ENCODE measurements around the gene SNAPC1. TPM values are rescaled to one million over a fixed set of nuclear protein-coding genes. Genes with fewer than 3 reads are reported as not detected.

The SNAPC1 gene
- total and polyA plus RNA-seq, 10 of the 15 experiments (the other 5 are each of a cell fraction or from before 2014, with no cell fraction given), result 4.5 to 12.0 (median 7.4) TPM

DNA sequence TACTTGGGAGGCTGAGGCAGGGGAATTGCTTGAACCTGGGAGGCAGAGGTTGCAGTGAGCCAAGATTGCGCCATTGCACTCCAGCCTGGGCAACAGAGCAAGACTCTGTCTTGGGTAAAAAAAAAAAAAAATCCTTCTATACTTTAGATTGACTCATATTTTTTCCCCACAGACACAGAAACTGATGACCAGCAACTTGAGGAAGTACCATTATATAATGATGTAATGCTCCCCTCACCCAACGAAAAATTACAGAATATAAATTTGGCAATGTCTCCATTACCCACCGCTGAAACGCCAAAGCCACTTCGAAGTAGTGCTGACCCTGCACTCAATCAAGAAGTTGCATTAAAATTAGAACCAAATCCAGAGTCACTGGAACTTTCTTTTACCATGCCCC, 24.3 kb upstream of the SNAPC1 start:
- intact Hi-C loops (cut with micrococcal nuclease; ENCODE audit: unreplicated experiment), result no loop called here
- TF ChIP-seq YY1 (IDR thresholded peaks at IDR 0.05; ENCODE audit: low read depth, low read length) (no peak), LARP7 (IDR thresholded peaks at IDR 0.05) (no peak), ATF7 (IDR thresholded peaks at IDR 0.05; ENCODE audit: low read depth) (peak; percentile 78), RFX5 (IDR thresholded peaks at IDR 0.05; ENCODE audit: low read depth, low read length) (peak; percentile 59; the same call in 1 of the 2 replicates)
- TF ChIP-seq, protein P1, sequence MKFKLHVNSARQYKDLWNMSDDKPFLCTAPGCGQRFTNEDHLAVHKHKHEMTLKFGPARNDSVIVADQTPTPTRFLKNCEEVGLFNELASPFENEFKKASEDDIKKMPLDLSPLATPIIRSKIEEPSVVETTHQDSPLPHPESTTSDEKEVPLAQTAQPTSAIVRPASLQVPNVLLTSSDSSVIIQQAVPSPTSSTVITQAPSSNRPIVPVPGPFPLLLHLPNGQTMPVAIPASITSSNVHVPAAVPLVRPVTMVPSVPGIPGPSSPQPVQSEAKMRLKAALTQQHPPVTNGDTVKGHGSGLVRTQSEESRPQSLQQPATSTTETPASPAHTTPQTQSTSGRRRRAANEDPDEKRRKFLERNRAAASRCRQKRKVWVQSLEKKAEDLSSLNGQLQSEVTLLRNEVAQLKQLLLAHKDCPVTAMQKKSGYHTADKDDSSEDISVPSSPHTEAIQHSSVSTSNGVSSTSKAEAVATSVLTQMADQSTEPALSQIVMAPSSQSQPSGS (IDR thresholded peaks at IDR 0.05; ENCODE audit: low read length), result peak; percentile 49; the same call in 1 of the 2 replicates

DNA sequence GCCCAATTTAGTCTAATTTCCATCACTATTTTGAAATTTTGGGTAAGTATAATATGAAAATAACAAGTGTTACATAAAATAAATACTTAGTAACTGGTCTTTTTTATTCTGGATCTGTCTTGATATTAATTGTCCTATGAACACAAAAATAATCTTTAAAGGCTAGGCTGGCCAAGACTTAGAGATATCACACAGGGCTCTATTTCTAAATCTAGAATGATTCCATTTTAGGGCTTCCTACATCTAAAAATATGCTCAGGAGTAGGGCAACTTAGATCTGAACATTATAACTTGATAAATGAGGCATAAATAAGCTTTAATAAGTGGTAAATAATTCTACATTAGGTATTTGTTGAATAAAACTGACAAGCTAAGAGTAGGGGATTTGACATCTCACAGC, 23.1 kb upstream of the SNAPC1 start:
- no peaks in the 10 kb centered on the region for H3K4me1 ChIP-seq (ENCODE audit: control insufficient read depth, insufficient read depth, low read length)
- TSS peak; percentile 22 for BruUV-seq (replicated peaks)
- CTCF ChIA-PET, result interaction anchor here (0.8 to 2.0 kb wide), 7 partner anchors 9 to 264 kb away, joined by 3 to 13 read pairs (median 3); no protein-coding TSS in a partner anchor
- no peaks in the 10 kb centered on the region for H3K27me3 ChIP-seq (replicated peaks in 1 of 2; ENCODE audit: control insufficient read depth in 2 of 2, insufficient read depth in 2 of 2, low read length in 1 of 2)
- H3K27ac ChIP-seq (ENCODE audit: control insufficient read depth, insufficient read depth), result no peak overlapping the region
- intact Hi-C loops (cut with micrococcal nuclease; ENCODE audit: unreplicated experiment) (no loop called here), in situ Hi-C loops (cut with MboI) (no loop called here)
- POLR2A ChIA-PET, result interaction anchor here (0.5 to 1.9 kb wide), 5 partner anchors 10 to 141 kb away, joined by 3 to 10 read pairs (median 5); no protein-coding TSS in a partner anchor
- FAIRE-seq (no peak), ATAC-seq (no peak), DNase-seq (ENCODE audit: low read depth, low spot score) (no peak)
- H3K9me3 ChIP-seq (replicated peaks; ENCODE audit: control insufficient read depth, insufficient read depth, low read length), result no peaks in the 10 kb centered on the region
- H3K4me2 ChIP-seq (ENCODE audit: control insufficient read depth, insufficient read depth), result no peak overlapping the region
- H3K36me3 ChIP-seq (ENCODE audit: control insufficient read depth in 2 of 2, insufficient read depth in 2 of 2, low read length in 1 of 2), result peaks cover 6 to 47% of the 10 kb centered on the region in 2 experiments
- H4K20me1 ChIP-seq (ENCODE audit: control insufficient read depth, insufficient read depth), result no peaks in the 10 kb centered on the region
- no peak overlapping the region for H3K4me3 ChIP-seq
- RAD21 ChIA-PET (ENCODE audit: unreplicated experiment), result interaction anchor here (1.1 to 2.5 kb wide), 4 partner anchors 10 to 99 kb away, joined by 4 to 17 read pairs (median 10); no protein-coding TSS in a partner anchor
- no peak overlapping the region for H2AFZ ChIP-seq (ENCODE audit: control insufficient read depth, low read depth, low read length)
- peaks cover 69% of the 10 kb centered on the region for H3K79me2 ChIP-seq (ENCODE audit: control insufficient read depth, insufficient read depth, low read length)
- no peak for TF ChIP-seq CHD2 (IDR thresholded peaks at IDR 0.05; ENCODE audit: borderline replicate concordance, low read depth, low read length)
- no peak for TF ChIP-seq MYB (IDR thresholded peaks at IDR 0.05; ENCODE audit: borderline replicate concordance, low read depth, low read length)
- TF ChIP-seq, protein P1 (IDR thresholded peaks at IDR 0.05; ENCODE audit: low read length), result no peak
- TF ChIP-seq, protein P2, sequence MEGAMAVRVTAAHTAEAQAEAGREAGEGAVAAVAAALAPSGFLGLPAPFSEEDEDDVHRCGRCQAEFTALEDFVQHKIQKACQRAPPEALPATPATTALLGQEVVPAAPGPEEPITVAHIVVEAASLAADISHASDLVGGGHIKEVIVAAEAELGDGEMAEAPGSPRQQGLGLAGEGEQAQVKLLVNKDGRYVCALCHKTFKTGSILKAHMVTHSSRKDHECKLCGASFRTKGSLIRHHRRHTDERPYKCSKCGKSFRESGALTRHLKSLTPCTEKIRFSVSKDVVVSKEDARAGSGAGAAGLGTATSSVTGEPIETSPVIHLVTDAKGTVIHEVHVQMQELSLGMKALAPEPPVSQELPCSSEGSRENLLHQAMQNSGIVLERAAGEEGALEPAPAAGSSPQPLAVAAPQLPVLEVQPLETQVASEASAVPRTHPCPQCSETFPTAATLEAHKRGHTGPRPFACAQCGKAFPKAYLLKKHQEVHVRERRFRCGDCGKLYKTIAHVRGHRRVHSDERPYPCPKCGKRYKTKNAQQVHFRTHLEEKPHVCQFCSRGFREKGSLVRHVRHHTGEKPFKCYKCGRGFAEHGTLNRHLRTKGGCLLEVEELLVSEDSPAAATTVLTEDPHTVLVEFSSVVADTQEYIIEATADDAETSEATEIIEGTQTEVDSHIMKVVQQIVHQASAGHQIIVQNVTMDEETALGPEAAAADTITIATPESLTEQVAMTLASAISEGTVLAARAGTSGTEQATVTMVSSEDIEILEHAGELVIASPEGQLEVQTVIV (IDR thresholded peaks at IDR 0.05; ENCODE audit: borderline replicate concordance, partially characterized antibody), result no peak
- TF ChIP-seq, protein P3, sequence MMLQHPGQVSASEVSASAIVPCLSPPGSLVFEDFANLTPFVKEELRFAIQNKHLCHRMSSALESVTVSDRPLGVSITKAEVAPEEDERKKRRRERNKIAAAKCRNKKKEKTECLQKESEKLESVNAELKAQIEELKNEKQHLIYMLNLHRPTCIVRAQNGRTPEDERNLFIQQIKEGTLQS (IDR thresholded peaks at IDR 0.05; ENCODE audit: borderline replicate concordance, extremely low read depth, low read depth, low read length), result no peak
- no peak overlapping the region for H3K9ac ChIP-seq (ENCODE audit: control insufficient read depth, insufficient read depth, low read length)
- SMC1A ChIA-PET (ENCODE audit: uncharacterized antibody, unreplicated experiment), result interaction anchor here (0.8 to 3.3 kb wide), 11 partner anchors 9 to 263 kb away, joined by 3 to 26 read pairs (median 3); no protein-coding TSS in a partner anchor

More for the DNA sequence above, 24.3 kb upstream of the SNAPC1 start:
- no peak overlapping the region for H3K4me3 ChIP-seq
- no peaks in the 10 kb centered on the region for H4K20me1 ChIP-seq (ENCODE audit: control insufficient read depth, insufficient read depth)
- WGBS (ENCODE audit: insufficient coverage, insufficient replicate concordance, low lambda C conversion rate, missing lambda C conversion rate), result 98% methylated on average over 5 of the region's 5 CpGs
- ChIA-PET POLR2A (interaction anchor here (0.6 kb wide), 1 partner anchor 9 kb away, joined by 6 read pairs; no protein-coding TSS in a partner anchor), CTCF (interaction anchor here (1.1 to 1.2 kb wide), 2 partner anchors 99 to 100 kb away, joined by 3 to 4 read pairs; no protein-coding TSS in a partner anchor), RAD21 (ENCODE audit: unreplicated experiment) (interaction anchor here (1.3 to 2.5 kb wide), 5 partner anchors 11 to 100 kb away, joined by 4 to 17 read pairs (median 5); no protein-coding TSS in a partner anchor), SMC1A (ENCODE audit: uncharacterized antibody, unreplicated experiment) (interaction anchor here (0.9 to 3.3 kb wide), 4 partner anchors 8 to 23 kb away, joined by 5 to 26 read pairs (median 14); no protein-coding TSS in a partner anchor)
- H3K4me1 ChIP-seq (ENCODE audit: control insufficient read depth, insufficient read depth, low read length), result no peaks in the 10 kb centered on the region
- in situ Hi-C loops (cut with MboI), result no loop called here
- BruUV-seq (replicated peaks), result no TSS peak
- no peaks in the 10 kb centered on the region for H3K27me3 ChIP-seq (replicated peaks in 1 of 2; ENCODE audit: control insufficient read depth in 2 of 2, insufficient read depth in 2 of 2, low read length in 1 of 2)
- H3K9ac ChIP-seq (ENCODE audit: control insufficient read depth, insufficient read depth, low read length), result no peak overlapping the region
- no peak overlapping the region for H3K27ac ChIP-seq (ENCODE audit: control insufficient read depth, insufficient read depth)
- ATAC-seq, result no peak
- no peak overlapping the region for H3K4me2 ChIP-seq (ENCODE audit: control insufficient read depth, insufficient read depth)
- H3K9me3 ChIP-seq (replicated peaks; ENCODE audit: control insufficient read depth, insufficient read depth, low read length), result no peaks in the 10 kb centered on the region
- H3K79me2 ChIP-seq (ENCODE audit: control insufficient read depth, insufficient read depth, low read length), result peaks cover 64% of the 10 kb centered on the region
- no peak for DNase-seq (ENCODE audit: low read depth, low spot score)
- H2AFZ ChIP-seq (ENCODE audit: control insufficient read depth, low read depth, low read length), result no peak overlapping the region
- no peak for FAIRE-seq
- peaks cover 6 to 43% of the 10 kb centered on the region in 2 experiments for H3K36me3 ChIP-seq (ENCODE audit: control insufficient read depth in 2 of 2, insufficient read depth in 2 of 2, low read length in 1 of 2)

All from GM12878 (cell line).